ENCODE results near the gene PISD. TPM values are rescaled to one million over a fixed set of nuclear protein-coding genes. Genes with fewer than 3 reads are reported as not detected.

The PISD gene
- total and polyA plus RNA-seq, 9 of the 15 experiments (the other 6 are each of a cell fraction or from before 2014, with no cell fraction given) = 24.5 to 65.9 (median 36.6) TPM

DNA sequence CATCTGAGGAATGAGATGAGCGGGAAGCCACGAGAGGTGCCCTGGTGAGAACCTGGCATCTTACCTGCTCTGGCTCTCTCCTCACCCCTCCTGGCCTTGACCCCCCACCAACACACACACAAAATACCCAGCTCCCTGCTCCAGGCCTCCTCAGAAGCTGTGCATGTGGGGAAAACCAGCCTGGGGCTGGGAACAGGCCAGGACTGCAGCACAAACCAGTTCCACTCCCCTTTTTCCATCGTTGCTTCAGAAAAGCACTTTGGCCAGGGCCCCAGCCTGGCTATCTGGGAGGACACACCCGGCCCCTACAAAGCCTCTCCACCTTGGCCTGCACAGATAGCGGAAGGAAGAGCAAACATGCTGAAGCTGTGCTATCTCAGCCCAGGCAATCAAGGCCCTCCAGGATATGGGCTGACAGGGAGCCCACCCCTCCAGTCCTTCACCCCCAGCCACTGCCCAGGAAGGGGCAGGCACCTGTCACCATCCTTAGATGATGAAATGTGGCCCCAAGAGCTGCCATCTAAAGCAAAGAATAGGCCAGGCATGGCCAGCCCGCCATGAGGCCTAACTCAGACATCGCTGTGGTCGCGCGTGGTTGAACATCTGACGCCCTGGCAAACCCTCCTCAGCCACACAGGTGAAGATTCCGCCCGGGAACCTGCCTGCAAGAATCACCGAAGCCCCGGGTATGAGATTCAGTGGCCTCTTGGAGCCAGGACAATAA lies 35.4 kb downstream of the PISD start (continued):
- TF ChIP-seq EWSR1 (IDR thresholded peaks at IDR 0.05; ENCODE audit: borderline replicate concordance, low read depth, partially characterized antibody) (no peak), GATAD2B (IDR thresholded peaks at IDR 0.05; ENCODE audit: borderline replicate concordance) (peak; percentile 65), RNF2 (IDR thresholded peaks at IDR 0.05) (peak; percentile 51; the same call in 1 of the 2 replicates), KDM2B (CRISPR knock-in tag; IDR thresholded peaks at IDR 0.05) (no peak), NELFE (IDR thresholded peaks at IDR 0.05; ENCODE audit: insufficient read depth, insufficient read length) (no peak), ZNF175 (CRISPR knock-in tag; IDR thresholded peaks at IDR 0.05; ENCODE audit: low read depth) (peak; percentile 71; the same call in 1 of the 2 replicates), PML (IDR thresholded peaks at IDR 0.05; ENCODE audit: low read length) (peak; percentile 94), HNRNPUL1 (IDR thresholded peaks at IDR 0.05; ENCODE audit: low read length) (no peak), TAL1 (IDR thresholded peaks at IDR 0.05) (peak; percentile 98), ZNF764 (CRISPR knock-in tag; IDR thresholded peaks at IDR 0.05; ENCODE audit: low read depth) (no peak), ZNF76 (CRISPR knock-in tag; IDR thresholded peaks at IDR 0.05; ENCODE audit: borderline replicate concordance) (no peak), SMAD4 (CRISPR knock-in tag; conservative IDR thresholded peaks at IDR 0.05) (peak; percentile 85), ZNF695 (CRISPR knock-in tag; IDR thresholded peaks at IDR 0.05) (no peak), POU5F1 (IDR thresholded peaks at IDR 0.05; ENCODE audit: borderline replicate concordance, low read depth, low read length, partially characterized antibody) (no peak), KHSRP (IDR thresholded peaks at IDR 0.05) (peak; percentile 55; the same call in 1 of the 2 replicates), RCOR1 (IDR thresholded peaks at IDR 0.05; ENCODE audit: borderline replicate concordance in 1 of 2, low read depth in 2 of 2, low read length in 2 of 2) (peak; percentile 48 to 94; a peak in 3 of 4 replicates), NR1H2 (CRISPR knock-in tag; IDR thresholded peaks at IDR 0.05) (no peak), SNIP1 (IDR thresholded peaks at IDR 0.05; ENCODE audit: low read depth) (no peak)
- TF ChIP-seq, protein P1, sequence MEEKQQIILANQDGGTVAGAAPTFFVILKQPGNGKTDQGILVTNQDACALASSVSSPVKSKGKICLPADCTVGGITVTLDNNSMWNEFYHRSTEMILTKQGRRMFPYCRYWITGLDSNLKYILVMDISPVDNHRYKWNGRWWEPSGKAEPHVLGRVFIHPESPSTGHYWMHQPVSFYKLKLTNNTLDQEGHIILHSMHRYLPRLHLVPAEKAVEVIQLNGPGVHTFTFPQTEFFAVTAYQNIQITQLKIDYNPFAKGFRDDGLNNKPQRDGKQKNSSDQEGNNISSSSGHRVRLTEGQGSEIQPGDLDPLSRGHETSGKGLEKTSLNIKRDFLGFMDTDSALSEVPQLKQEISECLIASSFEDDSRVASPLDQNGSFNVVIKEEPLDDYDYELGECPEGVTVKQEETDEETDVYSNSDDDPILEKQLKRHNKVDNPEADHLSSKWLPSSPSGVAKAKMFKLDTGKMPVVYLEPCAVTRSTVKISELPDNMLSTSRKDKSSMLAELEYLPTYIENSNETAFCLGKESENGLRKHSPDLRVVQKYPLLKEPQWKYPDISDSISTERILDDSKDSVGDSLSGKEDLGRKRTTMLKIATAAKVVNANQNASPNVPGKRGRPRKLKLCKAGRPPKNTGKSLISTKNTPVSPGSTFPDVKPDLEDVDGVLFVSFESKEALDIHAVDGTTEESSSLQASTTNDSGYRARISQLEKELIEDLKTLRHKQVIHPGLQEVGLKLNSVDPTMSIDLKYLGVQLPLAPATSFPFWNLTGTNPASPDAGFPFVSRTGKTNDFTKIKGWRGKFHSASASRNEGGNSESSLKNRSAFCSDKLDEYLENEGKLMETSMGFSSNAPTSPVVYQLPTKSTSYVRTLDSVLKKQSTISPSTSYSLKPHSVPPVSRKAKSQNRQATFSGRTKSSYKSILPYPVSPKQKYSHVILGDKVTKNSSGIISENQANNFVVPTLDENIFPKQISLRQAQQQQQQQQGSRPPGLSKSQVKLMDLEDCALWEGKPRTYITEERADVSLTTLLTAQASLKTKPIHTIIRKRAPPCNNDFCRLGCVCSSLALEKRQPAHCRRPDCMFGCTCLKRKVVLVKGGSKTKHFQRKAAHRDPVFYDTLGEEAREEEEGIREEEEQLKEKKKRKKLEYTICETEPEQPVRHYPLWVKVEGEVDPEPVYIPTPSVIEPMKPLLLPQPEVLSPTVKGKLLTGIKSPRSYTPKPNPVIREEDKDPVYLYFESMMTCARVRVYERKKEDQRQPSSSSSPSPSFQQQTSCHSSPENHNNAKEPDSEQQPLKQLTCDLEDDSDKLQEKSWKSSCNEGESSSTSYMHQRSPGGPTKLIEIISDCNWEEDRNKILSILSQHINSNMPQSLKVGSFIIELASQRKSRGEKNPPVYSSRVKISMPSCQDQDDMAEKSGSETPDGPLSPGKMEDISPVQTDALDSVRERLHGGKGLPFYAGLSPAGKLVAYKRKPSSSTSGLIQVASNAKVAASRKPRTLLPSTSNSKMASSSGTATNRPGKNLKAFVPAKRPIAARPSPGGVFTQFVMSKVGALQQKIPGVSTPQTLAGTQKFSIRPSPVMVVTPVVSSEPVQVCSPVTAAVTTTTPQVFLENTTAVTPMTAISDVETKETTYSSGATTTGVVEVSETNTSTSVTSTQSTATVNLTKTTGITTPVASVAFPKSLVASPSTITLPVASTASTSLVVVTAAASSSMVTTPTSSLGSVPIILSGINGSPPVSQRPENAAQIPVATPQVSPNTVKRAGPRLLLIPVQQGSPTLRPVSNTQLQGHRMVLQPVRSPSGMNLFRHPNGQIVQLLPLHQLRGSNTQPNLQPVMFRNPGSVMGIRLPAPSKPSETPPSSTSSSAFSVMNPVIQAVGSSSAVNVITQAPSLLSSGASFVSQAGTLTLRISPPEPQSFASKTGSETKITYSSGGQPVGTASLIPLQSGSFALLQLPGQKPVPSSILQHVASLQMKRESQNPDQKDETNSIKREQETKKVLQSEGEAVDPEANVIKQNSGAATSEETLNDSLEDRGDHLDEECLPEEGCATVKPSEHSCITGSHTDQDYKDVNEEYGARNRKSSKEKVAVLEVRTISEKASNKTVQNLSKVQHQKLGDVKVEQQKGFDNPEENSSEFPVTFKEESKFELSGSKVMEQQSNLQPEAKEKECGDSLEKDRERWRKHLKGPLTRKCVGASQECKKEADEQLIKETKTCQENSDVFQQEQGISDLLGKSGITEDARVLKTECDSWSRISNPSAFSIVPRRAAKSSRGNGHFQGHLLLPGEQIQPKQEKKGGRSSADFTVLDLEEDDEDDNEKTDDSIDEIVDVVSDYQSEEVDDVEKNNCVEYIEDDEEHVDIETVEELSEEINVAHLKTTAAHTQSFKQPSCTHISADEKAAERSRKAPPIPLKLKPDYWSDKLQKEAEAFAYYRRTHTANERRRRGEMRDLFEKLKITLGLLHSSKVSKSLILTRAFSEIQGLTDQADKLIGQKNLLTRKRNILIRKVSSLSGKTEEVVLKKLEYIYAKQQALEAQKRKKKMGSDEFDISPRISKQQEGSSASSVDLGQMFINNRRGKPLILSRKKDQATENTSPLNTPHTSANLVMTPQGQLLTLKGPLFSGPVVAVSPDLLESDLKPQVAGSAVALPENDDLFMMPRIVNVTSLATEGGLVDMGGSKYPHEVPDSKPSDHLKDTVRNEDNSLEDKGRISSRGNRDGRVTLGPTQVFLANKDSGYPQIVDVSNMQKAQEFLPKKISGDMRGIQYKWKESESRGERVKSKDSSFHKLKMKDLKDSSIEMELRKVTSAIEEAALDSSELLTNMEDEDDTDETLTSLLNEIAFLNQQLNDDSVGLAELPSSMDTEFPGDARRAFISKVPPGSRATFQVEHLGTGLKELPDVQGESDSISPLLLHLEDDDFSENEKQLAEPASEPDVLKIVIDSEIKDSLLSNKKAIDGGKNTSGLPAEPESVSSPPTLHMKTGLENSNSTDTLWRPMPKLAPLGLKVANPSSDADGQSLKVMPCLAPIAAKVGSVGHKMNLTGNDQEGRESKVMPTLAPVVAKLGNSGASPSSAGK (IDR thresholded peaks at IDR 0.05) = peak; percentile 68
